Ovary (tissue), 9 donors: Measurements from ENCODE around the gene SPRYD4. TPM values are rescaled to one million over a fixed set of nuclear protein-coding genes. Genes with fewer than 3 reads are reported as not detected.
A peak's percentile ranks its signal among the peaks of the same experiment; 100 is the strongest.

ENCODE experiments used
- DNase-seq, 5 donors: peaks; one replicate each; pipeline ENCODE4 v3.0.0-alpha.2; 2019 to 2020
- H3K27ac ChIP-seq, 2 donors: fragments of 200-600 bp; one replicate each; pipeline versions ENCODE4 v1.5.1 to v1.8.0; 2019 to 2022
- H3K27me3 ChIP-seq: fragments of 200-600 bp; one replicate; pipeline ENCODE4 v1.8.0; 2022
- H3K36me3 ChIP-seq: fragments of 200-600 bp; sonication (generic); one replicate; pipeline ENCODE4 v1.5.1; 2019
- H3K4me1 ChIP-seq: one replicate; pipeline ENCODE4 v1.8.1; 2013; ENCODE audit warnings: mild to moderate bottlenecking, moderate library complexity; ENCODE audit not compliant: insufficient read depth
- H3K4me3 ChIP-seq: fragments of 200-600 bp; sonication (generic); one replicate; pipeline ENCODE4 v1.5.1; 2017
- H3K9me3 ChIP-seq, 2 donors: fragments of 200-600 bp in 1 of 2; sonication (generic) in 1 of 2; one replicate each; pipeline versions ENCODE4 v1.5.1 to v1.8.1; 2013 to 2019; ENCODE audit warnings: mild to moderate bottlenecking in 1 of 2, moderate library complexity in 1 of 2
- EP300 ChIP-seq: sonication (generic); formaldehyde crosslinking; IDR thresholded peaks from one replicate; pipeline ENCODE4 v1.6.1; 2017; ENCODE audit warnings: antibody characterized with exemption
- POLR2A ChIP-seq: fragments of 450-650 bp; IDR thresholded peaks from one replicate; pipeline ENCODE4 v1.6.1; 2017; ENCODE audit warnings: antibody characterized with exemption, mild to moderate bottlenecking, moderate library complexity
- WGBS, 3 donors: extraction: QIAGEN DNeasy Blood & Tissue Kit in 1 of 3; methylation state at CpG; one replicate each; pipeline versions ENCODE4 v1.1.5 to v1.1.7; 2013 to 2017; 5-methylcytosine and 5-hydroxymethylcytosine counted together
- intact Hi-C, 4 donors: fragments of 100-400 bp; cut with DNase I; formaldehyde crosslinking; loops; one replicate each; pipeline versions ENCODE4 v1.11.0 to v1.15.1; 2022 to 2023
- polyA plus RNA-seq, 2 donors: library from polyadenylated mRNA; stranded (reverse); fragments of 200-250 nt in 1 of 2; fragments of 350-450 nt in 1 of 2; fragmentation: Illumina TruSeq in 1 of 2; extraction: RNeasy Lipid Tissue Mini Kit (QIAGEN cat#74804) in 1 of 2; gene quantifications; one replicate each; pipeline ENCODE4 v1.2.3, GENCODE V29; 2013 to 2014
- total RNA-seq, 7 donors: library from RNA; depleted of rRNA in 2 of 7; stranded (reverse); fragments of >200 nt in 2 of 7; fragmentation: NEBNext Ultra II Directional in 3 of 7; extraction: Animal tissue kit (Norgen Biotek cat#: 25700) in 3 of 7; gene quantifications; one replicate each; pipeline versions ENCODE4 v1.1.0 to v1.2.4, GENCODE V29; 2016 to 2023
- TF ChIP-seq, protein P1 (sequence below), 3 donors: fragments of 450-650 bp in 2 of 3; fragments of 200-600 bp in 1 of 3; IDR thresholded peaks; one replicate each; pipeline versions ENCODE4 v1.5.1 to v1.8.0; 2016 to 2022; ENCODE audit warnings: antibody characterized with exemption in 3 of 3, mild to moderate bottlenecking in 1 of 3
- donor health status: DM: no; HTN: no; CAD: no; lungs with moderate emphysema.
- donor health status: DM: no; HTN: no; CAD: no.
- donor health status: Bipolar disorder and iron deficiency.
- donor health status: DM: yes; HTN: yes; CAD: no.
- donor health status: DM: no; HTN: no; CAD: no.
- donor health status: DM: yes; HTN: yes; CAD: no.

Gene SPRYD4
- total and polyA plus RNA-seq, 9 donors, result 1.4 to 4.1 (median 2.7) TPM

DNA sequence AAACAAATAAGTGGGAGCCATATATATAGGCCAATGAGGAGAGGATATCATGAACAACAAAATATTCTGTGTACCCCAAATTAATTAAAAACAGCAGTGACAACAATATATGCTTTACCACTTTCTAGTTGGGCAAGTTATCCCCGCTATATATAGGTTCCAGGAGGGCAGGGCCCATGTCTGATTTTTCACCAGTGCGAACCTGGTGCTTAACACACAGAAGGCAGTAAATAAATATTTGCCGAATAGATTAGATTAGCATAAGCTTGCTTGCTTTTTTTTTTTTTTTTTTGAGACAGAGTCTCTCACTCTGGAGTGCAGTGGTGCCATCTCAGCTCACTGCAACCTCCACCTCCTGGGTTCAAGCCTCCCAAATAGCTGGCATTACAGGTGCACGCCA lies 10.6 kb upstream of the SPRYD4 start:
- 78 to 87% (median 84%) methylated on average over 4 of the region's 4 CpGs for WGBS, 3 donors
- no peak for DNase-seq
- Histone ChIP-seq H3K27me3 (no peaks in the 10 kb centered on the region), H3K4me1 (no peaks in the 10 kb centered on the region), H3K4me3 (no peak overlapping the region), H3K27ac (no peak overlapping the region), H3K9me3 (no peaks in the 10 kb centered on the region), H3K36me3 (no peaks in the 10 kb centered on the region)
- intact Hi-C loops, result loop anchor here in 1 of 4 donors (10.0 kb wide), 1 partner anchor 103 kb away; no protein-coding TSS in a partner anchor
- TF ChIP-seq POLR2A, result no peak
- TF ChIP-seq, protein P1, sequence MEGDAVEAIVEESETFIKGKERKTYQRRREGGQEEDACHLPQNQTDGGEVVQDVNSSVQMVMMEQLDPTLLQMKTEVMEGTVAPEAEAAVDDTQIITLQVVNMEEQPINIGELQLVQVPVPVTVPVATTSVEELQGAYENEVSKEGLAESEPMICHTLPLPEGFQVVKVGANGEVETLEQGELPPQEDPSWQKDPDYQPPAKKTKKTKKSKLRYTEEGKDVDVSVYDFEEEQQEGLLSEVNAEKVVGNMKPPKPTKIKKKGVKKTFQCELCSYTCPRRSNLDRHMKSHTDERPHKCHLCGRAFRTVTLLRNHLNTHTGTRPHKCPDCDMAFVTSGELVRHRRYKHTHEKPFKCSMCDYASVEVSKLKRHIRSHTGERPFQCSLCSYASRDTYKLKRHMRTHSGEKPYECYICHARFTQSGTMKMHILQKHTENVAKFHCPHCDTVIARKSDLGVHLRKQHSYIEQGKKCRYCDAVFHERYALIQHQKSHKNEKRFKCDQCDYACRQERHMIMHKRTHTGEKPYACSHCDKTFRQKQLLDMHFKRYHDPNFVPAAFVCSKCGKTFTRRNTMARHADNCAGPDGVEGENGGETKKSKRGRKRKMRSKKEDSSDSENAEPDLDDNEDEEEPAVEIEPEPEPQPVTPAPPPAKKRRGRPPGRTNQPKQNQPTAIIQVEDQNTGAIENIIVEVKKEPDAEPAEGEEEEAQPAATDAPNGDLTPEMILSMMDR (IDR thresholded peaks at IDR 0.05), result no peak
- no peak for TF ChIP-seq EP300

DNA sequence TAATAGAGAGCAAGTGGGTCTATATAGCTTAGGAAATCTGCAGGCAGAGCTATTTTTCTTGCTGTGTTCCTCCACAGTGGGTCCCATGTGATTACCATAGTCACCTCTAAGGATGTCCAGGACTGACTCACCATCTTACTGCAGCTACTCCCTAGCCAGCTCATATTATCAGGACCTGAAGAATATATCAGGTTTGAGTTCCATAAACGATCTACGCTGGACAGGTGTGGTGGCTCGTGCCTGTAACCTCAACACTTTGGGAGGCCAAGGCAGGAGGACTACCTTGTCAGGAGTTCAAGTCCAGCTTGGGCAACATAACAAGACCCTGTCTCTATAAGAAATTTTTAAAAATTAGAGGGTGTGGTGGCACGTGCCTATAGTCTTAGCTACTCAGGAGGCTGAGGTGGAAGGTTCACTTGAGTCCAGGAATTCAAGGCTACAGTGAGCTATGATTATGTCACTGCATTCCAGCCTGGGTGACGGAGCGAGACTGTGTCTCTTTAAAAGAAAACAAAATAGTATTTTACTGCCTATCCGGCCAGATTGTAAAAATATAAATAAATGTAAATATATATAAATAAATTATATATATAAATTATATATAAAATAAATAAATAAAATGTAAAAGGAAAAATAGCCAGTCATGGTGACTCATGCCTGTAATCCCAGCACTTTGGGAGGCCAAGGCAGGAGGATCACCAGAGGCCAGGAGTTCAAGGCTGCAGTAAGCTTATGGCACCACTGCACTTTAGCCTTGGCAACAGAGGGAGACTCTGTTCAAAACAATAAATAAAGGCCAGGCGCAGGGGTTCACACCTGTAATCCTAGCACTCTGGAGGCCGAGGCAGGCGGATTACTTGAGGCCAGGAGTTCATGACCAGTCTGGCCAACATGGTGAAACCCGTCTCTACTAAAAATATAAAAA lies 6.9 kb upstream of the SPRYD4 start:
- no peaks in the 10 kb centered on the region for H3K4me1 ChIP-seq
- DNase-seq, result no peak
- 74 to 80% (median 76%) methylated on average over 11 of the region's 11 CpGs for WGBS, 3 donors
- no peaks in the 10 kb centered on the region for H3K9me3 ChIP-seq
- no peak for TF ChIP-seq EP300
- no peak for TF ChIP-seq POLR2A
- TF ChIP-seq, protein P1 (IDR thresholded peaks at IDR 0.05), result no peak
- no peak overlapping the region for H3K27ac ChIP-seq
- H3K36me3 ChIP-seq, result no peaks in the 10 kb centered on the region
- intact Hi-C loops, result loop anchor here in 3 of 4 donors (10.0 kb wide), 4 partner anchors 127 to 337 kb away; partner anchors contain the start of genes ESYT1 (in 2 of the 3), IL23A (in 1 of the 3) and PAN2 (in 1 of the 3)
- H3K4me3 ChIP-seq, result no peak overlapping the region
- no peaks in the 10 kb centered on the region for H3K27me3 ChIP-seq

DNA sequence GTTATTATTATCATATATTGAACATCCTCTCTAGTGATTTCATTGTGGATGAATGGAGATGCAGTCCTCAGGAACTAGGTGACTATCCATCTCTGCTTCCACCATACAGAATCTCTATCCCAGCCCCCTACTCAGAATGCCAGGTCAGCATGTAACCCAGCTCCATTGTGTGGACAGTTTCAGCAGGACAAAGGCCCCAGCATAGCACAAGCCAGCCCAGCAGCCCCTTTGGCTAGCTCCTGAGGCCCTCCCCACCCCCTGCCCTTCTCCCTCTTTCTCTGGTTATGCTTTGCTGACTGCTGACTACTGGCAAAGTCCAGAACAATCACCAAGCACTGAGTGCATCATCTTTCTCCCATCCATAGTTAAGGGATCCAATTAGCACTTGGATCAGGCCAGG lies 5.8 kb upstream of the SPRYD4 start:
- H3K27me3 ChIP-seq, result no peaks in the 10 kb centered on the region
- H3K4me3 ChIP-seq, result no peak overlapping the region
- DNase-seq, result no peak
- intact Hi-C loops, result loop anchor here in 3 of 4 donors (10.0 kb wide), 4 partner anchors 128 to 338 kb away; partner anchors contain the start of genes ESYT1 (in 2 of the 3), IL23A (in 1 of the 3) and PAN2 (in 1 of the 3)
- no peaks in the 10 kb centered on the region for H3K36me3 ChIP-seq
- TF ChIP-seq EP300, result no peak
- TF ChIP-seq, protein P1 (IDR thresholded peaks at IDR 0.05), result no peak
- no peak for TF ChIP-seq POLR2A
- H3K4me1 ChIP-seq, result no peaks in the 10 kb centered on the region
- no peaks in the 10 kb centered on the region for H3K9me3 ChIP-seq
- H3K27ac ChIP-seq, result no peak overlapping the region

DNA sequence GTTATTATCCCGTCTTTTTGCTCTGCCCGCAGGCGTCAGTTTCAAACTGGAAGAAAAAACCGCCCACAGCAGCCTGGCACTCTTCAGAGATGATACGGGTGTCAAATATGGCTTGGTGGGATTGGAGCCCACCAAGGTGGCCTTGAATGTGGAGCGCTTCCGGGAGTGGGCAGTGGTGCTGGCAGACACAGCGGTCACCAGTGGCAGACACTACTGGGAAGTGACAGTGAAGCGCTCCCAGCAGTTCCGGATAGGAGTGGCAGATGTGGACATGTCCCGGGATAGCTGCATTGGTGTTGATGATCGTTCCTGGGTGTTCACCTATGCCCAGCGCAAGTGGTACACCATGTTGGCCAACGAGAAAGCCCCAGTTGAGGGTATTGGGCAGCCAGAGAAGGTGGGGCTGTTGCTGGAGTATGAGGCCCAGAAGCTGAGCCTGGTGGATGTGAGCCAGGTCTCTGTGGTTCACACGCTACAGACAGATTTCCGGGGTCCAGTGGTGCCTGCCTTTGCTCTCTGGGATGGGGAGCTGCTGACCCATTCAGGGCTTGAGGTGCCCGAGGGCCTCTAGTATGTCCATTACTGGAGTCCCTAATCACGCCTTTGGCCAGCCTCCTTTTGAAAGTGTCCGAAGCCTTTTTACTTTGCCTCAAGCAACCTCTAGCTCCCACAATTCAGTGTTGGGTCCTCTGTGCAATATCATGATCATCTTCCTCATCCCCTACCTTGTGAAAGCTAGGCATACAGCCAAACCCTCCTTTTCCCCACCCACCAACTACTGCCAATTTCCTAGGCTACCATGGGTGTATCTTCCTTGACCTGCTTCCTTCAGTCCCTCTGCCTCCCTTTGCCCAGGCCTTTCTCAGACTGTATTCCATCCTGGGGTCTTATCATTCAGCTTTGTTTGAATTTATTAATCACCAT lies 891 bp downstream of the SPRYD4 start:
- H3K36me3 ChIP-seq, result no peaks in the 10 kb centered on the region
- intact Hi-C loops, result loop anchor here in 3 of 4 donors (10.0 kb wide), 4 partner anchors 134 to 344 kb away; partner anchors contain the start of genes ESYT1 (in 2 of the 3), IL23A (in 1 of the 3) and PAN2 (in 1 of the 3)
- peak overlapping the region; percentile 60 to 78 for H3K27ac ChIP-seq
- no peaks in the 10 kb centered on the region for H3K27me3 ChIP-seq
- peak overlapping the region; percentile 80 for H3K4me3 ChIP-seq
- no peaks in the 10 kb centered on the region for H3K9me3 ChIP-seq
- peak; percentile 23 to 51 (median 35) for DNase-seq
- TF ChIP-seq POLR2A (no peak), EP300 (no peak)
- TF ChIP-seq, protein P1 (IDR thresholded peaks at IDR 0.05), result no peak
- H3K4me1 ChIP-seq, result no peaks in the 10 kb centered on the region
- 35 to 52% (median 36%) methylated on average over 18 to 19 of the region's 19 CpGs for WGBS, 3 donors
